Right lobe of liver (tissue), 4 donors: ENCODE results near the gene SYNJ2.

Experiments
- CTCF ChIP-seq, 4 donors: fragments of 200-600 bp in 3 of 4; fragments of 450-650 bp in 1 of 4; IDR thresholded peaks; one replicate each; pipeline versions ENCODE4 v1.5.1 to v1.8.0; 2016 to 2022; ENCODE audit warnings: antibody characterized with exemption in 4 of 4, mild to moderate bottlenecking in 2 of 4
- POLR2A ChIP-seq: fragments of 450-650 bp; IDR thresholded peaks from one replicate; pipeline ENCODE4 v1.6.1; 2017; ENCODE audit warnings: antibody characterized with exemption, mild to moderate bottlenecking
- donor health status: DM: no; HTN: no; CAD: no.
- donor health status: DM: no; HTN: no; CAD: no.
- donor health status: DM: no; HTN: yes; CAD: no.

GRCh38 chr6:158058171-158058651 lies 76.5 kb downstream of the SYNJ2 start:
- TF ChIP-seq CTCF (IDR thresholded peaks at IDR 0.05) (no peak), POLR2A (no peak)
